ENCODE measurements around the gene PUM1.

DNA sequence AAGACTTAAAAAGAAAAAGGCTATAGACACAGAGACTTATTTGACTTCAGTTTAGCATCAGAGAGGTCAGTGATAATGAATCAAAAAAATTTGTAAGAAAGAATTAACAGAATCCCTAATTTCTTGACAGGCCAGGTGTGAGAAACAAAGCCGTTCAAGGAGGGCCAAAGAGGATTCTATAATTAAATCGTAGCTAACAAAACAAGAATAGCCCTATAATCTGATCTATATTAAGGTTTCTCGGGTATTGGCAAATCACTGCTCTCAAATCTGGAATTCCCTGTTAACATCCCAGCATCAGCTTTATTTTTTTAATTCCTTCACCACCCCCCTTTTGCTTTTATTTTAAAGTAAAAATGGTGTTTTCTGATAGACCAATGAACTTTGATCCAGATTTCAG lies 60.3 kb downstream of the PUM1 start:
- TF ChIP-seq SUZ12 (IDR thresholded peaks at IDR 0.05) (no peak), SP1 (IDR thresholded peaks at IDR 0.05) (no peak), FOXM1 (IDR thresholded peaks at IDR 0.05; ENCODE audit: borderline replicate concordance) (no peak), FOXA1 (IDR thresholded peaks at IDR 0.05) (no peak), ELF4 (IDR thresholded peaks at IDR 0.05) (no peak)

Measured in HEK293T (cell line).